ENCODE results near the gene RENBP. TPM values are rescaled to one million over a fixed set of nuclear protein-coding genes. Genes with fewer than 3 reads are reported as not detected.

The RENBP gene
- total RNA-seq, 1 experiment from 2014 or later: 7.1 TPM

GRCh38 chrX:153903991-153904957, 40.2 kb downstream of the RENBP start, which contains the start of gene AVPR2:
AVPR2 (plus strand) TSS chrX:153904673; CDS start chrX:153905146, 473 bp downstream.
- H2BK12ac ChIP-seq (ENCODE audit: insufficient read length, low read depth, low read length): no peak within 1 kb of the TSS
- peaks cover 5 to 24% of the 10 kb centered on the region in 2 experiments for H3K4me1 Mint-ChIP-seq
- no peak for TF ChIP-seq CTCF (conservative IDR thresholded peaks at IDR 0.05)
- no peak within 1 kb of the TSS; a peak in 1 of 5 replicates for H3K4me3 Mint-ChIP-seq
- no peak within 1 kb of the TSS for H2BK5ac ChIP-seq (ENCODE audit: insufficient read length, low read length)
- no peaks in the 10 kb centered on the region for H3K79me1 ChIP-seq (ENCODE audit: insufficient read depth, low read depth, low read length, poor library complexity, severe bottlenecking)
- H3K4ac ChIP-seq (ENCODE audit: low read depth, low read length): no peak within 1 kb of the TSS
- no peak within 1 kb of the TSS for H3K4me2 ChIP-seq (ENCODE audit: insufficient read depth, insufficient read length, low read length)
- no peaks in the 10 kb centered on the region for H3K4me1 ChIP-seq (ENCODE audit: insufficient read depth, low read length)
- H3K23me2 ChIP-seq (ENCODE audit: insufficient read length, low read depth, low read length, poor library complexity, severe bottlenecking): no peaks in the 10 kb centered on the region
- no peak within 1 kb of the TSS for H2AFZ ChIP-seq (ENCODE audit: low read length)
- H2BK20ac ChIP-seq (ENCODE audit: low read depth, low read length, poor library complexity, severe bottlenecking): no peak within 1 kb of the TSS
- H4K91ac ChIP-seq (ENCODE audit: insufficient read length, low read depth, low read length): no peak within 1 kb of the TSS
- H2BK120ac ChIP-seq (ENCODE audit: low read depth, low read length, poor library complexity, severe bottlenecking): no peak within 1 kb of the TSS
- no peaks in the 10 kb centered on the region for H3K79me2 ChIP-seq (ENCODE audit: insufficient read depth, low read length)
- peak within 1 kb of the TSS; percentile 77 for H3K18ac ChIP-seq (ENCODE audit: insufficient read length, low read depth, low read length)
- peaks cover 4 to 18% (median 4%) of the 10 kb centered on the region in 3 experiments; a peak in 5 of 7 replicates for H3K36me3 Mint-ChIP-seq (ENCODE audit: insufficient read depth in 1 of 3, low read depth in 3 of 3)
- H3K9ac ChIP-seq (ENCODE audit: extremely low read depth, insufficient read length, low read length): no peak within 1 kb of the TSS
- H3K27ac Mint-ChIP-seq: no peak within 1 kb of the TSS; a peak in 1 of 7 replicates
- H3K9me3 ChIP-seq (ENCODE audit: control insufficient read depth, low read depth, low read length): peaks cover 11% of the 10 kb centered on the region
- H3K27me3 Mint-ChIP-seq (ENCODE audit: low read depth): no peaks in the 10 kb centered on the region; the same call in 1 of the 2 replicates
- H3K27me3 ChIP-seq (ENCODE audit: insufficient read depth, low read length): no peaks in the 10 kb centered on the region
- no peak within 1 kb of the TSS for H3K56ac ChIP-seq (ENCODE audit: insufficient read length, low read depth, low read length)
- no peak within 1 kb of the TSS for H3K23ac ChIP-seq (ENCODE audit: insufficient read length, low read depth, low read length)
- no CpG with 5 or more reads among the region's 26 CpGs for WGBS (ENCODE audit: extremely low coverage, insufficient read length, low lambda C conversion rate)
- H3K27ac ChIP-seq (ENCODE audit: insufficient read length, low read depth, low read length): no peak within 1 kb of the TSS
- H4K8ac ChIP-seq (replicated peaks; ENCODE audit: insufficient read length, low read depth, low read length): no peak within 1 kb of the TSS
- DNase-seq: peak; percentile 44
- no peak within 1 kb of the TSS for H2AK5ac ChIP-seq (ENCODE audit: insufficient read length, low read length)
- peaks cover 61 to 67% of the 10 kb centered on the region in 2 experiments for H3K9me3 Mint-ChIP-seq
- H4K5ac ChIP-seq (ENCODE audit: insufficient read length, low read depth, low read length): no peak within 1 kb of the TSS
- H4K20me1 ChIP-seq (ENCODE audit: control insufficient read depth, insufficient read depth, insufficient read length): no peaks in the 10 kb centered on the region
- no peak within 1 kb of the TSS for H2BK15ac ChIP-seq (ENCODE audit: low read depth, low read length)
- H3T11ph ChIP-seq (ENCODE audit: low read length): no peak within 1 kb of the TSS
- 0 out of 2 replicates have a peak within 1 kb of the TSS, but pooled peaks have one; percentile 6 for H3K14ac ChIP-seq (ENCODE audit: insufficient read depth, low read length)
